ENCODE data around the gene STK25. TPM values are rescaled to one million over a fixed set of nuclear protein-coding genes. Genes with fewer than 3 reads are reported as not detected.

STK25 gene
- total RNA-seq, 1 donor from 2014 or later, result 259 TPM

- no peak for TF ChIP-seq CTCF (IDR thresholded peaks at IDR 0.05)
- no peak overlapping the region for H3K27ac ChIP-seq
- no peak for DNase-seq (ENCODE audit: low spot score in 2 of 2)
Observed at GRCh38 chr2:241547781-241548450, 39.5 kb upstream of the STK25 start.

GRCh38 chr2:241546771-241547498, 38.6 kb upstream of the STK25 start:
- intact Hi-C loops (cut with DNase I), result no loop called here
- no peak for DNase-seq (ENCODE audit: low spot score in 2 of 2)
- peak overlapping the region in 1 of 2 donors; percentile 32 for H3K4me3 ChIP-seq
- peaks cover under 1% of the 10 kb centered on the region for H3K27me3 ChIP-seq
- no peaks in the 10 kb centered on the region for H3K36me3 ChIP-seq
- no peak overlapping the region for H3K27ac ChIP-seq
- H3K4me1 ChIP-seq, result peaks cover 0 to 3% of the 10 kb centered on the region in 2 donors
- no peaks in the 10 kb centered on the region for H3K9me3 ChIP-seq
- no peak for TF ChIP-seq CTCF (IDR thresholded peaks at IDR 0.05)

More at GRCh38 chr2:241547781-241548450, 39.5 kb upstream of the STK25 start:
- H3K4me1 ChIP-seq, result peaks cover 0 to 3% of the 10 kb centered on the region in 2 donors
- no peaks in the 10 kb centered on the region for H3K36me3 ChIP-seq
- intact Hi-C loops (cut with DNase I), result no loop called here
- no peaks in the 10 kb centered on the region for H3K27me3 ChIP-seq
- H3K4me3 ChIP-seq, result no peak overlapping the region
- H3K9me3 ChIP-seq, result no peaks in the 10 kb centered on the region

- intact Hi-C loops (cut with DNase I), result no loop called here
- no peak for TF ChIP-seq CTCF (IDR thresholded peaks at IDR 0.05)
- no peak overlapping the region for H3K4me3 ChIP-seq
- H3K36me3 ChIP-seq, result no peaks in the 10 kb centered on the region
- no peaks in the 10 kb centered on the region for H3K9me3 ChIP-seq
- no peak overlapping the region for H3K27ac ChIP-seq
- peaks cover 9% of the 10 kb centered on the region in 2 donors for H3K4me1 ChIP-seq
- peaks cover 4% of the 10 kb centered on the region for H3K27me3 ChIP-seq
- no peak for DNase-seq (ENCODE audit: low spot score in 2 of 2)
Observed at GRCh38 chr2:241545523-241546473, 37.4 kb upstream of the STK25 start.

- no peak for DNase-seq (ENCODE audit: low spot score in 2 of 2)
- Histone ChIP-seq H3K27ac (no peak overlapping the region), H3K4me3 (no peak overlapping the region), H3K27me3 (peaks cover 4% of the 10 kb centered on the region), H3K4me1 (peaks cover 11% of the 10 kb centered on the region in 2 donors), H3K36me3 (no peaks in the 10 kb centered on the region), H3K9me3 (no peaks in the 10 kb centered on the region)
- TF ChIP-seq CTCF (IDR thresholded peaks at IDR 0.05), result no peak
- intact Hi-C loops (cut with DNase I), result no loop called here
Observed at GRCh38 chr2:241545106-241545505, 36.7 kb upstream of the STK25 start.

- intact Hi-C loops (cut with DNase I), result no loop called here
- no peak for DNase-seq (ENCODE audit: low spot score in 2 of 2)
- Histone ChIP-seq H3K27ac (no peak overlapping the region), H3K9me3 (no peaks in the 10 kb centered on the region), H3K36me3 (no peaks in the 10 kb centered on the region), H3K4me3 (peak overlapping the region in 1 of 2 donors; percentile 64), H3K4me1 (peaks cover 11% of the 10 kb centered on the region in 2 donors), H3K27me3 (peaks cover 4% of the 10 kb centered on the region)
- no peak for TF ChIP-seq CTCF (IDR thresholded peaks at IDR 0.05)
Observed at GRCh38 chr2:241542278-241542605, 33.9 kb upstream of the STK25 start.
